GM19239 (cell line): ENCODE results near the gene AP2M1.
"Not testable (repeated sequence)": the region's sequence is repeated elsewhere in the genome, so short reads cannot be mapped to it uniquely, and the experiment has no call there.

ENCODE experiments used
- DNase-seq: peaks from one replicate; pipeline ENCODE4 v3.0.0; 2011; ENCODE audit warnings: low spot score; ENCODE audit not compliant: insufficient read length
- FAIRE-seq: peaks from 2 replicates; lab custom pipeline; 2011; peaks lifted over from hg19 to GRCh38; lab: Jason Lieb, UNC

The AP2M1 gene

GRCh38 chr3:184155644-184156521 lies 18.8 kb upstream of the AP2M1 start:
- no peak for FAIRE-seq
- peak; percentile 56 for DNase-seq

GRCh38 chr3:184156522-184156955 lies 18.1 kb upstream of the AP2M1 start:
- no peak for FAIRE-seq
- DNase-seq, result no peak

GRCh38 chr3:184157206-184157605 lies 17.4 kb upstream of the AP2M1 start:
- FAIRE-seq, result no peak

GRCh38 chr3:184158404-184158803 lies 16.3 kb upstream of the AP2M1 start:
- no peak for FAIRE-seq
- no peak for DNase-seq

More at GRCh38 chr3:184157206-184157605, 17.4 kb upstream of the AP2M1 start:
- DNase-seq, result no peak

GRCh38 chr3:184160456-184160855 lies 14.2 kb upstream of the AP2M1 start:
- no peak for FAIRE-seq
- DNase-seq, result no peak

GRCh38 chr3:184162571-184163070 lies 12.0 kb upstream of the AP2M1 start:
- not testable (repeated sequence) for DNase-seq, FAIRE-seq

GRCh38 chr3:184164648-184165330 lies 9.9 kb upstream of the AP2M1 start:
- no peak for FAIRE-seq
- no peak for DNase-seq

GRCh38 chr3:184165543-184165942 lies 9.1 kb upstream of the AP2M1 start:
- FAIRE-seq, result no peak

GRCh38 chr3:184166671-184167070 lies 8.0 kb upstream of the AP2M1 start:
- DNase-seq (no peak), FAIRE-seq (no peak)

More at GRCh38 chr3:184165543-184165942, 9.1 kb upstream of the AP2M1 start:
- no peak for DNase-seq

- DNase-seq (no peak), FAIRE-seq (no peak)
Observed at GRCh38 chr3:184167786-184168185, 6.9 kb upstream of the AP2M1 start.

- FAIRE-seq (no peak), DNase-seq (no peak)
Observed at GRCh38 chr3:184168363-184169120, 6.1 kb upstream of the AP2M1 start.

- DNase-seq (no peak), FAIRE-seq (no peak)
Observed at GRCh38 chr3:184169896-184170875, 4.5 kb upstream of the AP2M1 start.

GRCh38 chr3:184171562-184171961 lies 3.1 kb upstream of the AP2M1 start:
- DNase-seq, result no peak
- FAIRE-seq, result no peak

- FAIRE-seq, result no peak
- no peak for DNase-seq
Observed at GRCh38 chr3:184172681-184173373, 1.8 kb upstream of the AP2M1 start.

- FAIRE-seq, result no peak
- no peak for DNase-seq
Observed at GRCh38 chr3:184173374-184173722, 1.3 kb upstream of the AP2M1 start.

- no peak for DNase-seq
- FAIRE-seq, result no peak
Observed at GRCh38 chr3:184174284-184174645, 390 bp upstream of the AP2M1 start.

GRCh38 chr3:184175506-184175905 lies 851 bp downstream of the AP2M1 start:
- no peak for DNase-seq
- no peak for FAIRE-seq

GRCh38 chr3:184175981-184176376 lies 1.3 kb downstream of the AP2M1 start:
- DNase-seq (no peak), FAIRE-seq (no peak)
